ENCODE measurements around the gene ASB10.
A peak's percentile ranks its signal among the peaks of the same experiment; 100 is the strongest.

Gene ASB10

DNA sequence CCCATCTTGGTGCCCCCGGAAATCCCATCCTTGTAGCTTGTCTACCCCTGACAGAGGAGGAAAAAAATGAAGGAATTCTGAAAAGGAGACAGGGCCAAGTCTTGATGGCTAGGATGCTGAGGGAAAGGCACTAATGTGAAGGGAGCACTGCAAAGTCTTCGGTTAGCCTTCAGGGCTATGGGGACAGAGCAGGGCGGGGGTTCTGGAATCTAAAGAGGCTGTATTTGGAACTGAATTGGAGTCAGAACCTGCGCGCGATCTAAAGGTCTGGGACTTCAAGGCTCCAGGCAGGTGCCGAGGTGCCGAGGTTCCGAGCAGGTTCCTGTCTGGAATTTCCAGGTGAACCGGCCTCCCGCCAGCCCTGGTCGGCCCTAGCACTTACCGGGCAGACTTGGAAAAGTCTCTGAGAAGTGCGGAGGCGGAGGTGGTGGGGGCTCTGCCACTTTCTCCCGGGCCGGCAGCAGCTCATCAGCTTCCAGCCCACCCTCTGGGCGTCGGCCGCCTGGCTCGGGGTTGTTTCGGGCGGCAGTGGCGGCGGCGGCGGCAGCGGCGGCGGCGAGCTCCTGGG is 20.3 kb downstream of the ASB10 start:
- DNase-seq, result peak; percentile 15

DNA sequence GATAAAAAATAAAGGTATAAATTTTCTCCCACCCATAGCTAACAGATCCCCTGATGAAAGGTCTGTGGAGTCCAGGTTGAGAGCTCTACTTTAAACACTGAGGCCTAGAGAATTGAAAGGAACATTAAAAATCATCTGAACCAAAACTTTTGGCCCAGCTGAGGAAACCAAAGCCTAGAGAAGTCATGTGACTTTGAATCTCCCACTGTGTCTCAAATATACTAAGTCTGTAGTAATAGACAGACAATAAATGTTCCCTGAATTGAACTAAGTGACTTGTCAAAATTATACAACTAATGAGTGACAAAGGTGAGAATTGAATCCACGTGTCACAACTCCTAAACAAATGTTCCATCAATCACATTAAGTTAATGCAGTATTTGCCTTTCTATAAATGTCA is 25.3 kb downstream of the ASB10 start:
- DNase-seq, result no peak

DNA sequence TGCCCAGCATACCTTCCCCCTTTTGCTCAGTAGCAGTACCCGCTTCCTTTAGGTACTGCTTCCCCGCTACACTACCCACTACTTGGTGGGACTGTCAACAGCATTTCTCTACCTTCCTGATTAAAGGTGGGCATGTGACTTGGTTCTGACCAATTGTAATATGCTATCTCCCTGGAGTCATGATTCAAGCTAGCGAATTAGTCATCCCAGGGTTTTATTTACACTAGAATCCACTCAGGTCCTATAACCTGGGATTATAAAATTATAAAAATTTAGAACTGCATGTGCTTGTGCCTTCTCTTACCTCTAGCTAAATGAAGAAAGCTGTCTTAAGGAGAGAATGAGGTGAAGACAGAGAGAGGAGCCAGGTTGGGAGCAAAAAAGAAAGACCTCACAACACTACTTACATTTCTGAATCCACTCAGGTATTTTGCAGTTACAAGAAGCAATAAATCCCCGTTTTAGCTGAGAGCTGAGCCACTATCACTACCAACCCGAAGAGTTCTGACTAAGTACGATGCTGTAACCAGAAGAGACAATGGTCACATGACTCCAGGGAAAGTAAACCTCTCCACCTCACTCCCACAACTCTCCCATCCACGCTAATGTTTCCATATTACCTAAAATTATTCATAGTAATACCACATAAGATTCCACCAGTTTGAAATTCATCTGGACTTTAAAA is 29.3 kb downstream of the ASB10 start:
- DNase-seq, result no peak

DNA sequence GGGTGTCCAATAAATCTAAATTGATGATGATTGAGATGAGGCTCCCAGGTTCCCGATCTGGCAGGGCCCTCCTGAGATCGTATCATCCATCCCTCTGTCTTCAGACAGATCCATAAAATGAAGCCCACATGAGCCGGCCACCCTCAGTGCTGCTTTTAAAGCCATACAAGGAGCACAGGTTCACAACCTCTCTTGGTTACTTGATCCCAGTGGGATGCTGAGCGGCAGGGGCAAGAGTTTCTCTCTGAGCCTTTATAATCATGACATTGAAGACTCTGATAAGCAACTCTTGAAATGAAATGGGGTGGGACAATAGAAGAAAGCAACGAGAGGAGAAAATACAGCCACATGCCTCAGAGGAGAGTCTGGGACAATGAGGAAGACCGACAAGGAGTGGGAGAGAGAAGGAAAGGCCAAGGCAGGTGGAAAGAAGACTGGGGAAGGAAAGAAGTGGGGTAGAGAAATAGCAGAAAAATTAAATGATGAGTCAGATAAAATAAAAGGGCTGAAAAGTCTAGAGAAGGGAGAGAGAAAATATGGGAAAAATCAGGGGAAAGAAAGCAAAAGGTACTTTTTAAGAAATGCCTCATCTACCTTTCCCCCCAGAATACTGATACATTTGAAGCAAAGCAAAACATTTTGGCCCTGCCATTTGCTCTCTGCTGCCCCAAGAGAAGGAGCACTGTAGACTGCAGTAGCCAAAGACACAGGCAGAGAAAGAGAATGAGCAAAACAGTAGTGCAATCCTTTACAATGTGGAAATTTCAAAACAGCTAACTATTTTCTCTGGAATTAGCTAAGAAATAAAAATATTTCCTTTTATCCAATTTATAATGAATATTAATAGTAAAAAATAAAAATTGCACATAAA is 34.2 kb downstream of the ASB10 start:
- no peak for DNase-seq

DNA sequence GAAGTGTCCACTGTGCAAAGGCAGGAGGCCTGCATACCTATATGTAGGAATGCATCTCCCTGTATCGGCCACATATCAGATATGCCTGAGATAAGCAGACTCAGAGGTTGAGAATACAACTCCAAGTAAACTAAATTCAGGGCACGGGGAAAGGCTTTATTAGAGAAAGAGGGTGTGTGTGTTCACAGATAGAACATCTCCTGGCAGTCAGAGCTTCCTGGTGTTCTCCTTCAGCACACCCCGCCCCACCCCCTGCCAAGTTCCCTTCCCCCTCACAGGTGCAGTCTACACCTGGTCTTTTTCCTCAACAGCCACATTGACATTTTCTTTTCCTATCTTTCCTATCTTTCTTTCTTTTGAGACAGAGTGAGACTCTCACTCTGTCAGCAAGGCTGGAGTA is 36.7 kb downstream of the ASB10 start:
- DNase-seq, result no peak

DNA sequence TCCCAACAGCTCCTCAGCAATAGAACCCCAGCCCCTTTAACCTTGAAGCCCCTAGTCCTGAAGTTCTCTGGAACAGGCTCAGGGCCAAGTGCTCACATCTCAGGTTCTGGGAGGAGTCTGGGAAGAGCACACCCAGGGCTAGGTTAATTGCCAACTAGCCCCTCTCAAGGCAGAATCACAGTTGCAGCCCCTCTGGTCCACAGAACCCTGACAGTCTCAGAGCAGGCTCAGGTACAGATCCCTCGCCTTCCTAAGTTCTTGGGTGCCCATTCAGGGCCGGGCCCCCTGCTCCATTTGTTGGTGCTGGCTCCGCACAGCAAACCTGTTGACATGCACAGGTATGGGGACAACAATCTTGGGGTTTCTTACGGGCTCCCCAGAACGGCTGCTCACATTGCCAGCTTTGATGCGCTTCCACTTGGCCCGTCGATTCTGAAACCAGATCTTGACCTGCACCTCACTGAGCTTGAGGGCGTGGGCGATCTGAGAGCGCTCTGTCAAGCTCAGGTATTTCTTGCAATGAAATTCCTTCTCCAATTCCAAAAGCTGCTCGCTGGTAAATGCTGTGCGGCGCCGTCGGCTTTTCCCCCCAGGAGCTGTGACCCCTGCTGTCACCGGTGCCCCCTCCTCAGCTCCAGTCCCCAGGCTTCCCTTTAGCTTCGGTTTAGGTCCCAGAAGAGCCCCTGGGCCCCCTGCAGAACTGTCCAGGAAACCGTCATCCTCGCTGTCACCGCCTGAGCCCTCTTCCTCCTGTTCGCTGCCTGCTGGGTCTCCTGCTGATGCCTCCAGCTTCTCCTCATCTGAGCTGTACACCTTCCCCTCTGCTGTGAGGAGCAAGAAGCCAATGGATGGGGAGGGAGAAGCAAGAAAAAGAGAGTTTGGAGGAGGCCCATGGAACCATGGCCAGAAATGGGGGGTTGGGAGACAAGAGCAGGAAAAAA is 38.5 kb downstream of the ASB10 start:
- no peak for DNase-seq

DNA sequence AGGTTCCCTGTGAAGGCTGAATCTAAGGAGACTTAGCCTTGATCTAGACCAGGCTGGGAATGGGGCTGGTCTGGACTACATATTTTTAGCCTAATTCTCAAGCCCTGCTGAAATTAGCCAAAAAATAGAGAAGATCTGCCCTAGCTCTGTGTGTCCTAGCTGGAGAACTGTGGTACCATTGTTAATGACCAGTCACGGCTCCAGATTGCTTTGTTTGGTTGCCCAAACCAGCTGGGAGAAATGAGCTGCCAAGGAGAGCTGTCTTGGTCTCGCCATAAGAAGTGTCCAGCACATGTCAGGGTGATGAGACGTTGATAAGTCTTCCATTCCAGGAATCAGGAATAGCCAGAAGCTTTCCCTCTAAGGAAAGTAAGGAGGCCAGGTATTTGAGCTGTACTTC is 40.3 kb downstream of the ASB10 start:
- DNase-seq, result no peak

DNA sequence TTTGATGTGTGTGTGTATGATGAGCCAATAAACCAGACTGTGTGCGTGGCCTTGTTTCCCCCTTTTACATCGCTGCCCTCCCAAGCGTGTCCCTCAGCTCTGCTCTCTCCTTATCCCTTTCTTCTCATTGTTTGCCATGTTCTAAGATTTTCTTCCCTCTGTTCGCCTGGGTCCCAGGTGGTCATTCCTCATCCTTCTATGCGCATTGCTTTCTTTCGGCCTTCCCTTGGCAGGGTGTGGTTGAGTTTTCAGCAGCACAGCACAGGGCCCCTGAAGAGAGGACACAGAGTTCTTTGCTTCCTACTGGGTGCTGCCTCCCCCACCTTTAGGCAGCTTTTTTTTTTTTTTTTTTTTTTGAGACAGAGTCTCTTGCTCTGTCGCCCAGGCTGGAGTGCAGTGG is 42.7 kb downstream of the ASB10 start:
- DNase-seq, result no peak

DNA sequence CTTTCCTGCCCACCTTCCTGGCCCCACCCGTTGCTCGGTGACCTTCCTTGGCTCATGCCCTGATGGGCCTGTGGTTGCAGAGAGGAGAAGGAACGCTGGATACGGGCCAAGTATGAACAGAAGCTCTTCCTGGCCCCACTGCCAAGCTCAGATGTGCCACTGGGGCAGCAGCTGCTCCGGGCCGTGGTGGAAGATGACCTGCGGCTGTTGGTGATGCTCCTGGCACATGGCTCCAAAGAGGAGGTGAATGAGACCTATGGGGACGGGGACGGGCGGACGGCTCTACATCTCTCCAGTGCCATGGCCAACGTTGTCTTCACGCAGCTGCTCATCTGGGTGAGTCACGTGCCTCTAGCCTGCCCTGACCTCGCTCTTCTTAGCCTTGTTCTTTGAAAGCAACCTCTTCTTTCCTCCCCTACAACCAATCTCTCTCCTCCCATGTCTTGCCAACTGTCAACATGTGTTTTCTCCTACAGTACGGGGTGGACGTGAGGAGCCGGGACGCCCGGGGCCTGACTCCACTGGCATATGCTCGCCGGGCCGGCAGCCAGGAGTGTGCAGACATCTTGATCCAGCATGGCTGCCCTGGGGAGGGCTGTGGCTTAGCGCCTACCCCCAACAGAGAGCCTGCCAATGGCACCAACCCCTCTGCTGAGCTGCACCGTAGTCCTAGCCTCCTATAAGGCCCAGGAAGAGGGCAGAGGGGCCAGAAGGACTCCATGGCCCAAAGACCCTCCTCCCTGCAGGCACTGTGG is 43.6 kb downstream of the ASB10 start:
- DNase-seq, result no peak

DNA sequence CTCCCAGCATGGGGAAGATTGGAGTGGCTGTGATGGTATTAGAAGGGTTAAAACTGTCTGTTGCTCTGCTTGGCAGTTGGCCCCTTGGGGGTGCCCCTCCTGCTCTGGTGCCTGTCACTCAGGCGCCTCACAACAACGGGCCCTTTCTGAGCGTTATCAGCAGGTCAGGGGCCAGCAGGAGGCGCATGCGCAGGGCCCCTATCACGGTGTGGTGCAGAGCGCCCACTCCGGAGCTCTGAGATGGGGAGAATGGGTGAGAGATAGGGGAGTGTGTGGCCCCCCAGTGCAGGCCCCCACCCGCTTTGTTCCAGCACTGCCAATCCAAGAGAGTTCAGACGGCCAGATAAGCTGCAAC is 44.4 kb downstream of the ASB10 start:
- DNase-seq, result no peak

DNA sequence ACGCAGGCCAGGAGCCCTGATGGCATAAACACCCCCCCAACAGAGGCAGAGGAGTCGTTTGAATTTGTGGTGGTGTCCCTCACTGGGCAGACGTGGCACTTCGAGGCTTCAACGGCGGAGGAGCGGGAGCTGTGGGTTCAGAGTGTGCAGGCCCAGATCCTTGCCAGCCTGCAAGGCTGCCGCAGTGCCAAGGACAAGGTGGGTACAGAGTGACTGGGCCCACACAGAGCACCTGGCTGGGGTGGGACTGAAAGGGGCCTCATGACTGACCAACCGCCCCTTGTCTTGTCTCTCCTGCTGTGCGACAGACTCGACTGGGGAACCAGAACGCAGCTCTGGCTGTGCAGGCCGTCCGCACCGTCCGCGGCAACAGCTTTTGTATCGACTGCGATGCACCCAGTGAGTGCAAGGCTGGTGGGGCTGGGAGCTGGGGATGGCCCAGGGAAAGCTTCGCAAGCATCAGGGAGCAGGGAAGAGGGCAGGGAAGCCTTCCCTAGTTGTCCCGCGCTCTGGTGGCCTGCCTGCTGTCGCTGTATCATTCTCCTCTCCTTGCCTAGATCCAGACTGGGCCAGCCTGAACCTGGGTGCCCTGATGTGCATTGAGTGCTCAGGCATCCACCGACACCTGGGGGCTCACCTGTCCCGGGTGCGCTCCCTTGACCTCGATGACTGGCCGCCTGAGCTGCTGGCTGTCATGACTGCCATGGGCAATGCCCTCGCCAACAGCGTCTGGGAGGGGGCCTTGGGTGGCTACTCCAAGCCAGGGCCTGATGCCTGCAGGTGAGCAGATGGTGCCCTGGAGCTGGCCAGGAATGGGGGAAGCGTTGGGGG is 45.0 kb downstream of the ASB10 start:
- DNase-seq, result no peak

DNA sequence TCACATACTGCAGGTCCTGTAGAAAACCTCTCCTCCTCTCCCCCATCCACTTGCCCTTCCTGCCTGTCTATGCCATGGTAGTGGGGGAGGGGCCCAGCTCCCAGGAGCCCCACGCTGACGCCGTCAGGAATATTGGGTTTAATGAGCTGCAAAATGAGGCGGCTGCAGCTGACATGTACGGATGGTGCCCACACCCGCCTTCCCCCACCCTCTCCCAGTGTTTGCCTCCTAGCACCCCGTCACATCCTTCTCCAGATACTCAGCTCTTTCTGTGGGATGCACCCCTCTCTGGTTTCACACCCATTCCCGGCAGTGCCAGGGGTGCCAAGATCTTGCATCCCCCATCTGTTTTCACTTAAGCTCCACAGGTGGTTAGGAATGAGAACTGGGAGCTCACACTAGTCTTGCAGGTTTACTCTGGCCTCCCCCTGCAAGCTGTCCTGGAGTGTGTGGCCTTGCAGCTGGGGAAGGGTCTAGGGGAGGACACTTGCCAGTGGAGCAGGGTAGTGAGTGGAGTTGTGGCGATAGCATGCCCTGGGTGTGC is 45.7 kb downstream of the ASB10 start:
- DNase-seq, result no peak

DNA sequence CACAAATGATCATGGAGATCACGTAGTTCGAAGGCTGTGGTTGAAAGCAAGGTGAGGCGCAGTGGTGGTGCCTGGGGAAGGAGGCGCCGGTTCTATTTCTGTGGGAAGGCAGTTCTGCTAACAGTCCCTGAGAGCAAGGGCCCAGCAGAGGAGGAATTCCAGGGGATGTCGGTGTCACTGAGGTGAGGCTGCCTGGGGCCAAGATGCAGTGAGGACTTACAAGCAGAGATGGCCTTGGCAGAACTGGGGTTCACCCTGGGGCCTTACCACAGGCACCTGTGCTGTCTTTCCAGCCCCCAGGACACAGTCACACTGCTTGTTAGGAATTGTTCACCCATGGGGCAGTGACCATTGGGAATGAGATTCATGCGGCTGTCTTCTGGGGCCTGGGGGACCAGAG is 46.2 kb downstream of the ASB10 start:
- DNase-seq, result no peak

DNA sequence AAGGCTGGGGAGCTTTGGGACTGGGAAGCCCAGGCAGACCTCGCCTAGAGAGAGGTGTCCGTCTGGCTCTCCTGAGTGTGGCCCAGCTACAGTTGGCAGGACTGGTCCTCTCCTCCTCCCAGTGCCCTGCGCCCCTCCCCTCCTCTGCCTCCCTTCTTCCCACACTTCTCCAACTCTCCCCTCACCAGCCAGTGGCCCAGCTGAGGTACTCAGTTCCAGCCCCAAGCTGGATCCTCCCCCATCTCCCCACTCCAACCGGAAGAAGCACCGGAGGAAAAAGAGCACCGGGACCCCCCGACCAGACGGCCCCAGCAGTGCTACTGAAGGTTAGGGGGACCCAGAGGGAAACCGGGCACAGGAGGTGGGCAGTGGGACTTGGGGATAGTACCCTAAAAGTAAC is 47.3 kb downstream of the ASB10 start:
- DNase-seq, result no peak

DNA sequence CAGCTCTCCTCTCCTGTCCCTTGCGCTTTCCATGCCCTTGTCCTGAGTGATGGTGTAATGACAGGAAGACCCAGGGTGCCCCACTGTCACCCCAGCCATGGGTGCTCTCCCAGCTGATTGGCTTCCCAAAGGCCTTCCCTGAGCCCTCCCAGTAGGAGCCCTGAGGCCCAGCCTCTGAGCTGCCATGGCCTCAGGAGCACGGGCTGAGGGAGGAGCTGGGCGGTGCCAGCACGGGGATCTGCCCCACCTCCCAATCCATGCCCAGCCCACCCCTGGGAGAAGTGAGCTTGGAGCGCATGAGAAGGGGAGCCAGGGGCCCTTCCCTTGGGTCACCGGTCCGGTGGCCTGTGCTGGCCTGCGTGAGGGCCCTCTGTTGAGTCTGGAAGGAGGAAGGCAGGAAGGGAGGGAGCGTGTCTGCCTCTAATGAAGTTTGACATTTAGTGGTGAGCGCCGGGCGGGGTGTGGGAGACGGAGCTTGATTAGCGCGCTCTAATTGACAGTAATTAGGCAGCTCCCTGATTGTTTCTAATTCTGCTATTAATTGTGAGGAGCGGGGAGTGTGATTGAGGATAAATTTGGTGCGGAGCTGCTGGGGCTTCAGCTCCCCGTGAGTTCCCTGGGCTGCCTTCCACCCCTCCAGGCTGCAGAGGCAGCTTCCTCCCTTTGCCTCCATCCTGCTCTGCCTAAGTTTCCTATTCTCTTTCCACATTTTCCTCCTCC is 47.8 kb downstream of the ASB10 start:
- DNase-seq, result no peak

DNA sequence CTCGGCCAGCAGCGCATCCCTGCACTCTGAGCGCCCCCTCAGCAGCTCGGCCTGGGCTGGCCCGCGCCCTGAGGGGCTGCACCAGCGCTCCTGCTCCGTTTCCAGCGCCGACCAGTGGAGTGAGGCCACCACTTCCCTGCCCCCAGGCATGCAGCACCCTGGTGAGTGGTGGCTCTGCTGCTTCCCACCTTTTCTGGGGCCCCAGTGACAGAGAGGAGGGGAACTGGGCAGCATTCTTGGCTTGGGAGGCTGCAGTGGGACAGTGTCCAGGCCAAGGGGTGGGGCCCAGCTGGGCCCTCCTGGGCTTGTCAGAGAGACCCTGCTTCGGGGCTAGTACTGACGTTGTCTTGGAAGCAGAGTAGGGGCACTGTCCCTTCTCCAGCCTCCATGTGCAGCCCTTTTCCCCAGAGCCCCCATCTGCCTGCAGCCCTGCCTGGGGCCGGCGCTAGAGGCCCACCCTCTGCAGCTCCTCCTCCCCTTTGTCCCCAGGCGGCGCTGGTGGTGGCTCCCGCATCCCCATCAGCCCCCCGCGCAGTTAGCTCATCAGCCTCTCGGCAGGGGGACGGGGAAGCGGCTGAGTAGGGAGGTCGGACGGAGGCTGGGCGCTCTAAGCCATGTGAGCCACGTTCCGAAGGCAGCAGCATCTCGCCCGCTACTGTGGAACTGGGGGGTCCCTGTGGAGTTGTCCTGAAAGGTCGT is 48.7 kb downstream of the ASB10 start:
- no peak for DNase-seq

DNA sequence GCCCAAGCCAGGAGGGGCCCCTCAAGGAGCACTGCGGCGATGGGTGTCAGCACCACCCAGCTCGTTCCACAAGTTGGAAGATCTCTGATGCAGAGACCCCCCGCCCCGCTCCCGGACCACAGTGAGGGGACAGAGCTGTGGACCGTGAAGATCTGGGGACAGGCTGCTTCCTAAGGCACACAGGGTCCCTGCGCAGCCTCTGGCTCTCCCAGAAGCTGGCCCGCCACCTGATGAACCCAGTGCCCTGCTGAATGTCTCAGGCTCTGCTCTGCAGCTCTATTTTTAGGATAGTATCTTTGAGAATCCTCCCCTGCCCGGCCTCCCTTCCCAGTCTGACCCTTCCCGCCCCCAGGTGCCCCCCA is 49.3 kb downstream of the ASB10 start:
- no peak for DNase-seq

DNA sequence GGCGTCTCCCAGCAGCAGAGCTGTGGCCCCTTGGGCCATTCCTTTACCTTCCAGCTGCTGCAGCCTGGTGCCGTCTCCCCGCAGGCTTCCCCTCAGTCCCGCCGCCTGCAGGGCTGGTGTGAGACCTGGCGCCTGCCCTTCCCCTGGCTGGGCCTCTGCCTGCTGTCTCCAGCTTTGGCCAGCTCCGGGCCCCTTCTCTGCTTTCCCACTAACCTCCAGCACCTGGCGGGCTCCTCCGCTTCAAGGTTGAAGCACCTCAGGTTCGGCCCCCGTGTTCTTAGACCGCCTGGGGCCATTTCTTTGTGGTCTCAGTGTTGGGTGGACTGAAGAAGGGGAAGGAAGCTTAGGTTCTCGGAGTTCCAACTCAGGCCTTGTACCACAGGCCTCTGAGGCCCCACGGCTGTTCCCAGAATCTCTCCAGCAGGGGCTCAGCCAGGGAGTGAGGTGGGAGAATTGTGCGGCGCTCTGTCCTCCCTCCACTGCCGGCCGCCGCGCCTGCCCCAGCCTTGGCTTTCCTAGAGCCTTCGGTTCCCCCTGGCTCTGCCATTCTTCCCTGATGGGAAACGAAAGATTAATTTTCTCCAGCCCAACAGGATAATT is 49.9 kb downstream of the ASB10 start:
- DNase-seq, result no peak

All from stimulated activated CD4-positive, alpha-beta T cell treated with anti-CD3 and anti-CD28 coated beads, Interleukin-4, amount 100 ng/mL, for 1 hour (primary cell).